ENCODE results near the gene TMEM145.
"Not testable (repeated sequence)": the region's sequence is repeated elsewhere in the genome, so short reads cannot be mapped to it uniquely, and the experiment has no call there.

The TMEM145 gene

GRCh38 chr19:42335374-42335936 is 22.3 kb downstream of the TMEM145 start:
- DNase-seq (ENCODE audit: low spot score) = no peak

GRCh38 chr19:42335971-42336370 is 22.9 kb downstream of the TMEM145 start:
- DNase-seq (ENCODE audit: low spot score) = no peak

- DNase-seq (ENCODE audit: low spot score) = not testable (repeated sequence)
These were observed 26.2 kb downstream of the TMEM145 start for GRCh38 chr19:42339126-42339860.

GRCh38 chr19:42339922-42340321 is 26.8 kb downstream of the TMEM145 start:
- DNase-seq (ENCODE audit: low spot score) = not testable (repeated sequence)

GRCh38 chr19:42343344-42344110 is 30.4 kb downstream of the TMEM145 start:
- DNase-seq (ENCODE audit: low spot score) = peak; percentile 77

DNA sequence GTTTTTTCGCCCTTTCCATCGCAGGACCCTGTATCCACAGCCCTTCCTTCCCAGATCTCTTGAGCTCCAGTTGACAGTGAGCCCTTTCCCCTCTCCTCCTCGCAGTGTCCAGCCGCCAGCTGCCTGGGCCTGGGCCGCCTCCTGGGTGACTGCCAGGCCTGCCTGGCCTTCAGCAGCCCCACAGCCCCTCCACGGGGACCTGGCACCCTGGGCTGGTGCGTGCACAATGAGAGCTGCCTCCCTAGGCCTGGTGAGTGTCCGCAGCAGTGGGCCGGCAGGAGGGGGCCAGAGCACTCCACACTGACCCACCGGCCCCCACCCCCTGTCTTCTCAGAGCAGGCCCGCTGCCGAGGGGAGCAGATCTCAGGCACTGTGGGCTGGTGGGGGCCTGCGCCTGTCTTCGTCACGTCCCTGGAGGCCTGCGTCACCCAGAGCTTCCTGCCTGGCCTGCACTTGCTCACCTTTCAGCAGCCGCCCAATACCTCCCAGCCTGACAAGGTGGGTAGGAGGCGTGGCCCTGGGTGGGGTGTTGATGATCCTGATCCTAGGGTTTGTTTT is 31.3 kb downstream of the TMEM145 start:
- DNase-seq (ENCODE audit: low spot score) = no peak

DNA sequence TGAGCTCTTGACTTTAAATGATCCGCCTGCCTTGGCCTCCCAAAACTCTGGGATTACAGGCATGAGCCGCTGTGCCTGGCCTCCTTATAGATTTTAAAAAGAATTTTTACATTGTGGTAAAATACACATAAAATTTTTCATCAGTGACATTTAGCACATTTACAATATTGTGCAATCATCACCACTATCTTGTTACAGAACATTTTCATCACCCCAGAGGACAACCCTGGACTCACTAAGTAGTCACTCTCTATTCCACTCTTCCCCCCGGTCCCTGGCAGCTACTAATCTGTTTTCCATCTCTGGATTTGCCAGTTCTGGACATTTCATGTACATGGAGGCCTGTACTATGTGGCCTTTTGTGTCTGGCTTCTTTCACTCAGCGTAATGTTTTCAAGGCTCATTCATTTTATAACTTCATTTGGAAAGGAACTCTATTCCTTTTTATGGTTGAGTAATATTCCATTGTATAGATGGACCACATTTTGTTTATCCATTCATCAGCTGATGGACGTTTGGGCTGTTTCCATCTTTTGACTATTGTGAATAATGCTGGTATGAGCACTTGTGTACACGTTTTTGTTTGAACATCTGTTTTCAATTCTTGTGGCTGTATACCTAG is 32.2 kb downstream of the TMEM145 start:
- no peak for DNase-seq (ENCODE audit: low spot score)

DNA sequence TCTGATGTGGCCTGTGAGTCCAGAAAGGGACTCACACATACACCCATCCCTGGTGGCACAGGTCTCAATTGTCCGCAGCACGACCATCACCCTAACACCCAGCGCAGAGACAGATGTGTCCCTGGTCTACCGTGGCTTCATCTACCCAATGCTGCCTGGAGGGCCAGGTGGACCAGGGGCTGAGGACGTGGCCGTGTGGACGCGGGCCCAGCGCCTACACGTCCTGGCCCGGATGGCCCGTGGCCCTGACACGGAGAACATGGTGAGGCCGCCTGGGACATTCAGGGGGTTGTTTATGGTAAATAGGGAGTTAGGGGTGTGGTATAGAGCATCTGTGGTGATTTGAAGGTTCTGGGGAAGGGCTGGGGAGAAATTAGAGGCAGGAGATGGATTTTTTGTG is 35.1 kb downstream of the TMEM145 start:
- DNase-seq (ENCODE audit: low spot score) = no peak

- no peak for DNase-seq (ENCODE audit: low spot score)
These were observed 36.4 kb downstream of the TMEM145 start for GRCh38 chr19:42349378-42350107.

DNA sequence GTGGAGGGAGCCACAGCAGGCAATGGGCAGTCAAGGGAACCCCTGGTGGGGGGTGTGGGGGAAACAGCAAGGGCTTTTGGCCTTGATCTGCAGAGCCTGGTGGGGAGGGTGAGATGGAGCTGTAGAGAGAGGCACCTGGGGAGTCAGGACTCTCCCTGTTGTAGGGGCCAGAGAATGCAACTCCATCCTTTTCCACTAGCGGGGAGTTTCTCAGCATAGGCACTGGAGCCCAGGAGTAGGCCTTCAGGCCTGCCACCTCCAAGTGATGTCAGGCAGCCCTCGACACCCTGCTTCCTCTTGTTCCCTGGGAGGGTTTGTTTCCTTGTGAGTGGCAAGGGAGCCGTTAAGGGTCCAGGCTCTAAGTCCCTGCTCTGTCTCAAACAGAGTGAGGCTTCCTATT is 37.3 kb downstream of the TMEM145 start:
- DNase-seq (ENCODE audit: low spot score) = no peak

- no peak for DNase-seq (ENCODE audit: low spot score)
These were observed 38.1 kb downstream of the TMEM145 start for GRCh38 chr19:42351079-42351735.

DNA sequence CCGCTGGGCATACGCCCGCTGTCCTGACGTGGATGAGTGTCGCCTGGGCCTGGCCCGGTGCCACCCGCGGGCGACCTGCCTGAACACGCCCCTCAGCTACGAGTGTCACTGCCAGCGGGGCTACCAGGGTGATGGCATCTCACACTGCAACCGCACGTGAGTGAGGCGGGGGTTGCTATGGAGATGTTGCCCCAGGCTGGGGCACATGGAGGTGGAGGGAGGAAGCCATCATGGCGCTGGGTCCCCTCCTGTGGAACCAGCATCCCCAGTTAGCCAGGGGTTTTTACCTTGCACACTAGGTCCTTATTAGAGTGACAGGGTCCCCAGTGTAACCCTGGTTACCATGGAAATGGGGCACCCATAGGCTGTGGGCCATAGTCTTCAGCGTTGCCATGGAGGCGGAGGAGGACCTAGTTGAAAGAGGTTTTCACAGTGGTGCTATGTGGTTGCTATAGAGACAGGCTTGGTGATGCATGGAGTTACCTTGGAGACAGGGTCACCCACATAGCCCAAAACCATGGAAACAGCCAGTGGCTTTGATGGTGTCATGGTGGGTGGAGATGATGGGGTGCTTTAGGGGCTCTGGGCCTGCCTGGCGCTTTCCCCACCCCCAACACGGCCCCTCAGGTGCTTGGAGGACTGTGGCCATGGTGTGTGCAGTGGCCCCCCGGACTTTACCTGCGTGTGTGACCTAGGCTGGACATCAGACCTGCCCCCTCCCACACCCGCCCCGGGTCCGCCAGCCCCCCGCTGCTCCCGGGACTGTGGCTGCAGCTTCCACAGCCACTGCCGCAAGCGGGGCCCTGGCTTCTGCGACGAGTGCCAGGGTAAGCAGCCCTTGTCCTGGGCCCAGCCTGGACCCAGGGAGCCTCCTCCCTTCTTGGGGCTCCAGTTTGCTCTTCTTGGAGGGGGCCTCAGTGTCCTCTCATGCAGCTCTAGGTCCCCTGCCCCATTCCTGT is 39.5 kb downstream of the TMEM145 start:
- DNase-seq (ENCODE audit: low spot score) = no peak

- DNase-seq (ENCODE audit: low spot score) = no peak
These were observed 40.4 kb downstream of the TMEM145 start for GRCh38 chr19:42353341-42354015.

- DNase-seq (ENCODE audit: low spot score) = no peak
These were observed 42.8 kb downstream of the TMEM145 start for GRCh38 chr19:42355896-42356295.

GRCh38 chr19:42356686-42357085 is 43.6 kb downstream of the TMEM145 start:
- no peak for DNase-seq (ENCODE audit: low spot score)

DNA sequence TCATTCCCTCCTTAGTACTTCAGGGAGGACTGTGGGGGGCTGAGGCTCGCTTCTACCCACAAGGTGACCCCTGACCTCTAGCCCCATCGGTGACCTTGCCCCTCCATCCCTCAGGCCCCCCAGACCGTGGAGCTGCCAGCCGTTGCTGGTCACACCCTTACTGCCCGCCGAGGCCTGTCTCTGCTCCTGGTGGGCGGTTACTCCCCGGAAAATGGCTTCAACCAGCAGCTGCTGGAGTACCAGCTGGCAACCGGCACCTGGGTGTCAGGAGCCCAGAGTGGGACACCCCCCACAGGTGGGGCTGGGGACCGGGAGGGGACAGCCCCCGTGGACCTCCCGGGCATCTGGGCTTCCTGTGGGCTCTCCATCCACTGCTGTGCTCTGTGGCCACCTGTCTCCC is 44.2 kb downstream of the TMEM145 start:
- DNase-seq (ENCODE audit: low spot score) = no peak

DNA sequence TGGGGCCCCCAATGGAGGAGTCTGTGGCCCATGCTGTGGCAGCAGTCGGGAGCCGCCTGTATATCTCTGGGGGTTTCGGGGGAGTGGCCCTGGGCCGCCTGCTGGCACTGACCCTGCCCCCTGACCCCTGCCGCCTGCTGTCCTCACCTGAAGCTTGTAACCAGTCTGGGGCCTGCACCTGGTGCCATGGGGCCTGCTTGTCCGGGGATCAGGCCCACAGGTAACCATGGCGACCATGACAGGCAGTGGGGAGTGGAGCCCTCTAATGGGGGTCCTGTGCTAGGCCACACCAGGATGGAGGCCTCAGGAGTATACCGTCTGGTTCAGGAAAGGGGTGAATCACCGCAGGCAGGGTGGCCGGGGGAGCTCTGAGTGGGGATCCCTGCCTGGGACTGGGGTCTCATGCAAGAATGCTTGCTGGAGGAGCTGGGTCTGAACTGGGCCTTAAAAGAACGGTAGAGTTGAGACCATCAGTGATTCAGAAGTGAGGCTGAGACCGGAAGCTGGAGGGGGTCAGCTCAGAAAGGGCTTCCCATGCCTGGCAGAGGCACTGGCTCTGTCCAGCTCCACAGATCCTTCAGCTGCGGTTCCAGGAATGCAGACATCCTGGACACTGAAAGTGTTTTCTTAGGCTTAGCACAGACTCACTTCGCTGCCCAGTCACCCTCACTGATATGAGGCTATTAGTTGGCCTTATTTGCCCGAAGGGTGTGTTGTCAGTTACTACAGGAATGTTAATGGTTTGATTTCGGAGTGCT is 47.9 kb downstream of the TMEM145 start:
- DNase-seq (ENCODE audit: low spot score) = peak; percentile 87

DNA sequence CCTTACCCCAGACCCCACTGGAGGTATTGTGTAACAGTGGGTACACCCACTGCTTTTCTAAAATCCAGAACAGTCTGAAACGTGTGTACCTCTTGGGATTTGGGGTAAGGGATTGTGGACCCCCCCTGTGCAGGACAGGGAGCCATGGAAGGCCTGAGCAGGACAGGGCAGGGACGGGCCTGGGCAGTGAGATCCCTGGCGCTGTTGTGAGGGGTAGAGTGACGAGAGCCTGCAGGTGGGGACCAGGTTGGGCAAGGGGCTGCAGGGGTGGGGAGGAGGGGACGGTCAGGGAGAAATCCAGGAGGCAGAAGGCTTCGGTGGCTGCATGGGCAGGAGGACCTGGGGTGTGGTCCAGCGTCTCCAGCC is 48.4 kb downstream of the TMEM145 start:
- no peak for DNase-seq (ENCODE audit: low spot score)

DNA sequence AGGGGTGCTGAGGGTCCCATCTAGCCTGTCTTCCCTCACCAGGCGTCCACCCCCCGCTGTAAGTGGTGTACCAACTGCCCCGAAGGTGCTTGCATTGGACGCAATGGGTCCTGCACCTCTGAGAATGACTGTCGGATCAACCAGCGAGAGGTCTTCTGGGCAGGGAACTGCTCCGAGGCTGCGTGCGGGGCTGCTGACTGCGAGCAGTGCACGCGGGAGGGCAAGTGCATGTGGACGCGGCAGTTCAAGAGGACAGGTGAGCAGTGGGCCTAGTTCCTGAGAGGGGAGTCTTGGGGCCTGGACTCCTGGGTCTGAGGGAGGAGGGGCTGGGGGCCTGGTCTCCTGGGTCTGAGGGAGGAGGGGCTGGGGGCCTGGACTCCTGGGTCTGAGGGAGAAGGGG is 49.2 kb downstream of the TMEM145 start:
- no peak for DNase-seq (ENCODE audit: low spot score)

All from iPS-NIHi11 (cell line).